HEK293 (cell line): ENCODE results near the gene FANCC.

Experiments
- CTCF ChIA-PET: fragments of 350-600 bp; formaldehyde crosslinking; extraction: SDS; loops from one replicate; lab custom pipeline; 2021; ENCODE audit warnings: antibody characterized with exemption; lab: Yijun Ruan, JAX
- POLR2A ChIA-PET: fragments of 300-600 bp; formaldehyde crosslinking; extraction: SDS; loops from one replicate; lab custom pipeline; 2020; ENCODE audit warnings: antibody characterized with exemption, inconsistent platforms; lab: Yijun Ruan, JAX
- H3K27ac ChIP-seq: fragments of 200-500 bp; sonication (Bioruptor generic); 2 replicates; pipeline ENCODE4 v1.5.1; 2014; ENCODE audit warnings: low read depth, low read length, control low read depth, inconsistent platforms; ENCODE audit errors: extremely low read depth
- H3K36me3 ChIP-seq, 2 experiments: fragments of 200-500 bp in 1 of 2; sonication (Bioruptor generic) in 1 of 2; 1 replicate in 1 of 2; 2 replicates in 1 of 2; pipeline ENCODE4 v1.5.1; 2014 to 2017; ENCODE audit warnings: inconsistent platforms in 2 of 2, low read length in 2 of 2; ENCODE audit not compliant: control insufficient read depth in 2 of 2, insufficient read depth in 1 of 2
- H3K4me1 ChIP-seq: fragments of 200-500 bp; sonication (Bioruptor generic); 2 replicates; pipeline ENCODE4 v1.5.1; 2014; ENCODE audit warnings: mild to moderate bottlenecking, low read length, inconsistent platforms; ENCODE audit not compliant: control insufficient read depth, insufficient read depth
- H3K4me3 ChIP-seq: 2 replicates; pipeline ENCODE4 v1.5.1; 2011; ENCODE audit warnings: low read depth, mild to moderate bottlenecking, control low read depth, low read length, moderate library complexity
- H3K9me3 ChIP-seq: fragments of 200-500 bp; sonication (Bioruptor generic); 2 replicates; pipeline ENCODE4 v1.5.1; 2014; ENCODE audit warnings: low read depth, low read length, inconsistent platforms; ENCODE audit not compliant: control insufficient read depth, insufficient read depth
- ATF2 ChIP-seq: fragments of 450-650 bp; formaldehyde crosslinking; IDR thresholded peaks from 2 replicates; pipeline ENCODE4 v1.5.1; 2016; ENCODE audit warnings: missing biosample characterization, missing genetic modification characterization, low read depth
- BCL11A ChIP-seq: fragments of 450-650 bp; formaldehyde crosslinking; IDR thresholded peaks from 2 replicates; pipeline ENCODE4 v1.5.1; 2016; ENCODE audit warnings: low read depth, missing biosample characterization, missing genetic modification characterization
- PRDM1 ChIP-seq: fragments of 450-650 bp; formaldehyde crosslinking; IDR thresholded peaks from 2 replicates; pipeline ENCODE4; 2016; ENCODE audit warnings: missing biosample characterization, missing genetic modification characterization
- ZBTB1 ChIP-seq: fragments of 450-650 bp; formaldehyde crosslinking; IDR thresholded peaks from 2 replicates; pipeline ENCODE4 v1.5.1; 2016; ENCODE audit warnings: missing biosample characterization, missing genetic modification characterization
- ZFHX2 ChIP-seq: fragments of 450-650 bp; formaldehyde crosslinking; conservative IDR thresholded peaks from 2 replicates; pipeline ENCODE4 v1.5.1; 2016; ENCODE audit warnings: missing biosample characterization, missing genetic modification characterization
- ZNF157 ChIP-seq: fragments of 450-650 bp; formaldehyde crosslinking; IDR thresholded peaks from 2 replicates; pipeline ENCODE4 v1.5.1; 2016; ENCODE audit warnings: missing biosample characterization, missing genetic modification characterization
- ZNF221 ChIP-seq: fragments of 450-650 bp; formaldehyde crosslinking; IDR thresholded peaks from 2 replicates; pipeline ENCODE4 v1.5.1; 2017; ENCODE audit warnings: missing biosample characterization, missing genetic modification characterization, borderline replicate concordance
- ZNF266 ChIP-seq: fragments of 450-650 bp; formaldehyde crosslinking; IDR thresholded peaks from 2 replicates; pipeline ENCODE4 v1.5.1; 2016; ENCODE audit warnings: missing biosample characterization, missing genetic modification characterization, low read depth
- ZNF513 ChIP-seq: fragments of 450-650 bp; IDR thresholded peaks from 2 replicates; pipeline ENCODE4 v1.5.1; 2018; ENCODE audit warnings: missing biosample characterization, missing genetic modification characterization
- ZNF692 ChIP-seq: fragments of 450-650 bp; formaldehyde crosslinking; IDR thresholded peaks from 2 replicates; pipeline ENCODE4 v1.5.1; 2016; ENCODE audit warnings: missing biosample characterization, missing genetic modification characterization
- ZSCAN5A ChIP-seq: fragments of 450-650 bp; formaldehyde crosslinking; IDR thresholded peaks from 2 replicates; pipeline ENCODE4 v1.5.1; 2016; ENCODE audit warnings: missing biosample characterization, missing genetic modification characterization

Gene FANCC

GRCh38 chr9:95226921-95227320 lies 90.6 kb downstream of the FANCC start:
- Histone ChIP-seq H3K27ac (no peak overlapping the region), H3K4me1 (no peaks in the 10 kb centered on the region), H3K9me3 (no peaks in the 10 kb centered on the region), H3K4me3 (no peak overlapping the region), H3K36me3 (no peaks in the 10 kb centered on the region)
- ChIA-PET POLR2A (no interaction called here), CTCF (interaction anchor here (0.7 to 1.0 kb wide), 2 partner anchors 45 to 1086 kb away, joined by 3 to 4 read pairs; no protein-coding TSS in a partner anchor)
- TF ChIP-seq PRDM1 (tag by site-specific recombination) (peak; percentile 48; the same call in 1 of the 2 replicates), ATF2 (tag by site-specific recombination) (peak; percentile 66), ZBTB1 (tag by site-specific recombination) (no peak)

- Histone ChIP-seq H3K36me3 (no peaks in the 10 kb centered on the region), H3K27ac (no peak overlapping the region)
- POLR2A ChIA-PET = no interaction called here
- TF ChIP-seq ZNF221 (tag by site-specific recombination) (no peak), ZNF513 (tag by site-specific recombination) (no peak), ZNF692 (no peak), BCL11A (tag by site-specific recombination) (no peak), ZSCAN5A (tag by site-specific recombination) (no peak), ZFHX2 (tag by site-specific recombination) (no peak), ZNF266 (tag by site-specific recombination) (no peak)
- TF ChIP-seq, all 188 proteins: peak for 0
- no peaks in the 10 kb centered on the region for H3K9me3 ChIP-seq
- H3K4me3 ChIP-seq = no peak overlapping the region
- CTCF ChIA-PET = interaction anchor here (2.3 kb wide), 1 partner anchor 46 kb away, joined by 6 read pairs; no protein-coding TSS in a partner anchor
- no peaks in the 10 kb centered on the region for H3K4me1 ChIP-seq
Measured at GRCh38 chr9:95225726-95226106, 91.8 kb downstream of the FANCC start.

GRCh38 chr9:95225076-95225725 lies 92.3 kb downstream of the FANCC start:
- no peak overlapping the region for H3K4me3 ChIP-seq
- H3K36me3 ChIP-seq = no peaks in the 10 kb centered on the region
- ChIA-PET POLR2A (no interaction called here), CTCF (interaction anchor here (2.3 kb wide), 1 partner anchor 45 kb away, joined by 6 read pairs; no protein-coding TSS in a partner anchor)
- H3K4me1 ChIP-seq = no peaks in the 10 kb centered on the region
- no peaks in the 10 kb centered on the region for H3K9me3 ChIP-seq
- no peak overlapping the region for H3K27ac ChIP-seq
- no peak for TF ChIP-seq ZNF157 (tag by site-specific recombination)
